GM18511 (cell line): ENCODE results near the gene CST6.
A peak's percentile ranks its signal among the peaks of the same experiment; 100 is the strongest.

Experiments used
- ATAC-seq: cut with Tn5 transposase; IDR thresholded peaks from one replicate; pipeline ENCODE4 v1.9.1; 2021; ENCODE audit warnings: mild to moderate bottlenecking, moderate library complexity; ENCODE audit not compliant: unreplicated experiment

The CST6 gene

GRCh38 chr11:66045177-66045639, 33.4 kb downstream of the CST6 start:
- no peak for ATAC-seq

- ATAC-seq, result no peak
These were observed 35.1 kb downstream of the CST6 start for GRCh38 chr11:66046901-66047300.

- no peak for ATAC-seq
These were observed 35.9 kb downstream of the CST6 start for GRCh38 chr11:66047541-66048365.

- no peak for ATAC-seq
These were observed 36.9 kb downstream of the CST6 start, which contains the start of gene GAL3ST3 for GRCh38 chr11:66048547-66049323. Gene GAL3ST3 (minus strand): TSS chr11:66049161. CDS start chr11:66045415, 3,746 bp downstream.

GRCh38 chr11:66050581-66051231, 38.9 kb downstream of the CST6 start:
- no peak for ATAC-seq

GRCh38 chr11:66051371-66051765, 39.6 kb downstream of the CST6 start:
- ATAC-seq, result no peak

- ATAC-seq, result peak; percentile 96
These were observed 40.2 kb downstream of the CST6 start, which contains the start of gene SF3B2 for GRCh38 chr11:66051766-66052663. Gene SF3B2 (plus strand): TSS chr11:66052364. CDS start chr11:66052385, 21 bp downstream.

- ATAC-seq, result no peak
These were observed 40.8 kb downstream of the CST6 start for GRCh38 chr11:66052664-66052982.

GRCh38 chr11:66055021-66055420, 43.2 kb downstream of the CST6 start:
- no peak for ATAC-seq

- ATAC-seq, result no peak
These were observed 44.7 kb downstream of the CST6 start for GRCh38 chr11:66056501-66056900.

- no peak for ATAC-seq
These were observed 48.3 kb downstream of the CST6 start for GRCh38 chr11:66059966-66060680.

GRCh38 chr11:66061268-66061667, 49.5 kb downstream of the CST6 start:
- no peak for ATAC-seq

GRCh38 chr11:66062408-66062807, 50.6 kb downstream of the CST6 start:
- ATAC-seq, result no peak
